Measurements from ENCODE around the gene ZNF217. TPM values are rescaled to one million over a fixed set of nuclear protein-coding genes. Genes with fewer than 3 reads are reported as not detected.
"Not testable (repeated sequence)": the region's sequence is repeated elsewhere in the genome, so short reads cannot be mapped to it uniquely, and the experiment has no call there.

Gene ZNF217
- total RNA-seq, 4 donors from 2014 or later, result 24.9 to 48.8 (median 36.8) TPM

- TF ChIP-seq CTCF (IDR thresholded peaks at IDR 0.05), result no peak
- no peak for ATAC-seq (ENCODE audit: low FRiP score)
- DNase-seq (ENCODE audit: low spot score), result no peak
Observed at GRCh38 chr20:53613748-53614147, 20.1 kb upstream of the ZNF217 start.

- DNase-seq (ENCODE audit: low spot score); ATAC-seq (ENCODE audit: low FRiP score): not testable (repeated sequence)
Observed at GRCh38 chr20:53612289-53612688, 18.6 kb upstream of the ZNF217 start.

GRCh38 chr20:53611449-53611894, 17.8 kb upstream of the ZNF217 start:
- ATAC-seq (ENCODE audit: low FRiP score) (peak; percentile 90), DNase-seq (ENCODE audit: low spot score) (no peak)
- no peak for TF ChIP-seq CTCF (IDR thresholded peaks at IDR 0.05)

GRCh38 chr20:53609491-53610445, 16.1 kb upstream of the ZNF217 start:
- DNase-seq (ENCODE audit: low spot score) (no peak), ATAC-seq (ENCODE audit: low FRiP score) (no peak)
- TF ChIP-seq CTCF (IDR thresholded peaks at IDR 0.05), result no peak

GRCh38 chr20:53608456-53609452, 15.1 kb upstream of the ZNF217 start:
- ATAC-seq (ENCODE audit: low FRiP score), result no peak
- DNase-seq (ENCODE audit: low spot score), result no peak
- no peak for TF ChIP-seq CTCF (IDR thresholded peaks at IDR 0.05)

GRCh38 chr20:53608071-53608455, 14.4 kb upstream of the ZNF217 start:
- DNase-seq (ENCODE audit: low spot score) (no peak), ATAC-seq (ENCODE audit: low FRiP score) (no peak)
- TF ChIP-seq CTCF (IDR thresholded peaks at IDR 0.05), result no peak

GRCh38 chr20:53606364-53606985, 12.8 kb upstream of the ZNF217 start:
- DNase-seq (ENCODE audit: low spot score) (no peak), ATAC-seq (ENCODE audit: low FRiP score) (no peak)
- no peak for TF ChIP-seq CTCF (IDR thresholded peaks at IDR 0.05)

- not testable (repeated sequence) for ATAC-seq (ENCODE audit: low FRiP score); DNase-seq (ENCODE audit: low spot score)
Observed at GRCh38 chr20:53605401-53605800, 11.8 kb upstream of the ZNF217 start.

- ATAC-seq (ENCODE audit: low FRiP score); DNase-seq (ENCODE audit: low spot score): not testable (repeated sequence)
Observed at GRCh38 chr20:53604846-53605245, 11.2 kb upstream of the ZNF217 start.
